ENCODE results near the gene FSTL1.

Gene FSTL1

DNA sequence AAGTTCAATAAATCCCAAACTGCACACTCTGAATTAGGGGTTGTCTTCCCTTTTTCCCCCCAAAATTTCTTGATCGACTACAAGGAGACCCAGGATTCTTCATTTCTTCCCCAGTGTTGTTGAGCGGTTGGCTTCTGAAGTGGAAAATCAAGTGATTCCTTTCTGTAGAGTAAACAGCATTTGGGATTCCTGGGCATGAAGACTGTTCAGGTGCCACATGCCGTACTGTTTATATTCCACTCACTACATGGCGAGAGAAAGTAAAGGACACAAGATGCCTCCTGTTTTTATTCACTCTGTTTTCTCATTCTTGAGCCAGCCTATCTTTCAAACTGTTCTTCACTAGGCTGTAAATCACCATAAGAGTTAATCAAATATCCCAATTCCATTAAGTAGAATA is 12.6 kb downstream of the FSTL1 start:
- no peak for DNase-seq

DNA sequence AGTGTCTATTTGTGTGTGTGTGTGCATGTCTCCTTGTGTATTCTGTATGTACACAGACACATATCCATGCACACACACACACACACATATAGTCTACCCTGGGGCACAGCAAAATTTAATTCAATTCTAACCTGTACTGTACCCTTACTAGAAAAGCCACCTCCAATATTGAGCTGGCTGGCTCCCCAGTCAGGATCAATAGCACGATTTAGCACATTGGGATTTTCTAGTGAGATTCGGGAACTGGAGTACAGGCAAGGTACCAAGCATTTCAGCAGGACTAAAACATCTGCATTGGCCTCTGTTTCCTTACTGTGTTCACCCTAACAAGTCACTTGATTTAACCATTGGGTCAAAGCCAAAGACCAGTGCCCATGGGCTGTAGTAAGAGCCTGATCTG is 13.2 kb downstream of the FSTL1 start:
- no peak for DNase-seq

DNA sequence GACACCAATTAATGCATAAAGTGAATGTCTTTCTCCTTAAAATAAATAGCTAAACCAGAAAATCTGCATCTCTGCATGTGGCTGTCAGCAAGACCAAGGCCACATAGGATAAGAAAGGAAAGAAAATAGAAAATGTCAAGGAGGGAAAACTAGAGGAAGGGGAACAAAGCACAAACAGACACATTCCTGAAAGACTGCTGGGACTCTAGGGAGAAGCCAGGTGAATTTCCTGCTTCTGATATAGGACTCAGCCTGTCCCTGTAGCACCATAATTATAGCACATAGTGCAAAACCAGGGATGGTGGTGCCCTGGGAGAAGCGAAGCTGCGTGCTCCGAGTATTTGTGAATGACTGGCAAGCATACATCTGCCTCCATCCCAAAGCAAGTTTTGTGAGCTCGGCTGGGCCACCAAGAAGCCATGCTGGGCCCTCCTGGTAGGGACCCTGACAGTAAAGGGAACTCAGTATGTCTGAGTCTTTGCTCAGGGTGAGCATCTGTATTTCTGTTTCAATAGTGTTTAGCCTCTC is 14.2 kb downstream of the FSTL1 start:
- no peak for DNase-seq

DNA sequence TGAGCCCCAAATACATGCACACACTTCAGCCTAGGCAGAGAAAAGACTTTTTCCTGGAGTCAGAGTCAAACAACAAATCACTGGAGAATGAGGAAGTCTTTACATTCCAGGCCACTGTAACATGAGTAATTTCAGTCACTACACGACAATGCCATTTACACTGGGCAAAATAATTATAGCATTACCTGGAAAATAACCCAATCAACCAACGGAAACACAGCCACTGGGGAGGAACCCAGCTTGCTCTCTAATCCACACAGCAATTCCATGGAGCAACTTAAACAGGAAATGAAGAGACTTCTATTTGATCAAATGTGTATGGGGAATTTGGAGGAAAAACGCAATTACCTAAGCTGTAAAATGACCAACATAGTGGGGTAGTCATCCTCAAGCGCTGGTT is 15.2 kb downstream of the FSTL1 start:
- no peak for DNase-seq

DNA sequence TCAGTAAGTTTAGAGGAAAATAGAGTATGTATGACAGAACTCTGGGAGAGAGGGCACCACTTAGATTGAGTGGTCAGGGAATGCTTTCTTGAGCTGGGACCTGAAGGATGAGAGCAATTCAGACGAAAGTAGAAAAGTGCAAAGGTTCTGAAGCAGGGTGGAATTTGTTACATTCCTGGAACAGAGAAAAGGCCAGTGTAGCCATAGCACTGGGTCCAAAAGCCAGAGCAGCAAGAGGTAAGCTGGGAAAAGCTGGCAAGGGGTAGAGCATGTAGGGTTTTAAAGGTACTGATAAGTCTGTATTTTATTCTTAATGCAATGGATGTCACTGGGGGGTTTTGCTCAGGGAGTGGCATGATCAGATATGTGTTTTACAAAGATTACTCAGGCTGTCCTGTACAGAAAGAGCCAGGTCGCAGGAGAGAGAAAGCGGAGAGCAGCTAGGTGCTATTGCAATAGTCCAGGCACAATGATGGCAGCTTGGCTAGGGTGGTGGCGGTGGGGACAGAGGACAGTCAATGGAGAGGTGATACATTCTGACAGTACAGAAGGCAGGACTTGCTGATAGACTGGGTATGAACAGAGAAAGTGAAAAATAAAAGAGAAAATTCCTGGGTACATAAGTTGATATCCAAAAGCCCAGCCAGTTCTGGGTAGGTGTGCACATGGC is 17.0 kb downstream of the FSTL1 start:
- DNase-seq: no peak

DNA sequence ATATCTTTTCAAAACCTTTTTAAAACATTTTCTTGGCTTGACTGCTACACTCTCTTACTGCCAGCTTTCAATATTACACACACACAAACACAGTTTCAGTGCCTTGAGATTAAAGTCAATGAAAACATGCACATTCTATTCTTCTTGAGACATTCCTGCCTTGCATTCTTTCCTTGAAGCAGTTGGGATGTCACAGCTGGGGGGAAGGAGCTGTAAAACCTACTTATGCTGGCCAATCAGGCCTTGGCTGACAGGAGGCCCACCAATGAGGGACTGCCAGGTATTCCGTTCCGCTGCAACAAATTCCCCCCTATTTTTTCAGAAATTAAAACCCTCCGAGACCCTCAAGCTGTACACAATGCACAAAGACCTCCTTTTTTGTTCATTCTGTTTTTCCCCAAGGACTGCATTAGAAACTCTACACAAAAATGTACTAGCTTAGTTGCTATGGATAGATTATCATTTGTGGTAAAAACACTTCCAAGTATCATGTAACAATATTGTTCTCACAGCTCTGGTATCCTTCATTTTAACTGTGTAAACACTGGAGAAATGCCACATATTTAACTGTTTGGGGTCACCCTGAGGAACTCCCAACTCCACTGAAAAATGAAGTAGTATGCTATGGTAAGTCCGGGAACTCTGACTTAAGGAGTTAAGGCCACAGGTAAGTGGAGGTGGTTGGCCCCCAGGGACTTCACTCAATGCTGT is 18.5 kb downstream of the FSTL1 start:
- DNase-seq: no peak

DNA sequence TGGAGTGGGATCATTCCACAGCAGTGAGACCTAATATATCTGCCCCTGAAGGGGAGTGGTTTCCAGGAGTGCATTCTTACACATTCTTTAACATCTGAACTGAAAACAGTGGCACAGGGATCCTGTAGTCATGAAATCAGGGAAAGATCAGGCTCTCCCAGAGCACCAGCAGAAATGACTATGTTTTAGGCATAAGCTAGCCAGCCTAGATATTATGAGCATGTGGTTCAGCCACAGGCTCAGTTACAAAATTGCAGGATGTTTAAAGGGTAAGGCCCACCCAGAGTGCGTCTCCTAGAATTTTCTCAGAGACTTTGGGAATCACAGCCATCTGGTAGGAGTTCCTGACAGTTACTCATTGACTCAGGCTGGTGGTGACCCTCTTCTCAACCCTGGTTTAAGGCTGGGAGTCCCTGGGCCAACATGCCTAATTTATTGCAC is 20.9 kb downstream of the FSTL1 start:
- no peak for DNase-seq

DNA sequence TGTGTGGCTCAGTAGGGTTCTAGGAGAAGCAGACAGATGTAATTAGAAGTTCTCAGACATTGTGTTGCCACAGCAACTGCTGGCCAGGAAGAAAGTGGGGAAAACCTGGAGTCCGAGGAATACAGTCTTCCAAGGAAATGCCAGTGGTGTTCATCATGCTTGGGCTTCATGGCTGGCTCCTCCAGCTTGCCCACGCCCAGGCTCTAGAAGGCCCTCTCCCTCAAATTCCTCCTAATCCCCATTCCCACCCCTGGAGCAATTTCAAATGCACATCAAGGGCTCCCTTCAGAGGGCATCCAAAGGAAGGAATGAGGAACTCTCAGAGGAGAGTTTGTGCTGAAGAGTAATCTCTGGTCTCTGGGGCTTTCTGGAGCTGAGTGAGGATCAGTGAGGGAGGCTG is 21.9 kb downstream of the FSTL1 start:
- no peak for DNase-seq

DNA sequence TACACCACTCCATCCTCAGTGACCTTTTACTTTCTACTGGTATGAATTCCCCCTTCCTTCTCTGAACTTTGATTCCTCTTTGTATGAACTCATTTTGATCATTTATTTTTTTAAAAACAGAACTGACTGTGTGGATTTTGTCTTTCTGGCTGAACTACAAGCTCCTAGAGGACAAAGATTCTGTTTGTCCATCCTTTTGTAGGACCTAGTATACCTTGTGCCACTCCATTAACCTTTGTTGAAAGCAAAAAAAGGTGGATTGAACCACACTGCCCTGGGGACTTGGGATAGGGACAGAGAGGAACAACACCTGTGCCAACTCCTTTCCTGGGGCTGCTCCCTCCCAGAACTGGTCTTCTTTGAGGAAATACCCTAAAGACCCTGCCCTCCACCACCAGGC is 23.6 kb downstream of the FSTL1 start:
- DNase-seq: no peak

DNA sequence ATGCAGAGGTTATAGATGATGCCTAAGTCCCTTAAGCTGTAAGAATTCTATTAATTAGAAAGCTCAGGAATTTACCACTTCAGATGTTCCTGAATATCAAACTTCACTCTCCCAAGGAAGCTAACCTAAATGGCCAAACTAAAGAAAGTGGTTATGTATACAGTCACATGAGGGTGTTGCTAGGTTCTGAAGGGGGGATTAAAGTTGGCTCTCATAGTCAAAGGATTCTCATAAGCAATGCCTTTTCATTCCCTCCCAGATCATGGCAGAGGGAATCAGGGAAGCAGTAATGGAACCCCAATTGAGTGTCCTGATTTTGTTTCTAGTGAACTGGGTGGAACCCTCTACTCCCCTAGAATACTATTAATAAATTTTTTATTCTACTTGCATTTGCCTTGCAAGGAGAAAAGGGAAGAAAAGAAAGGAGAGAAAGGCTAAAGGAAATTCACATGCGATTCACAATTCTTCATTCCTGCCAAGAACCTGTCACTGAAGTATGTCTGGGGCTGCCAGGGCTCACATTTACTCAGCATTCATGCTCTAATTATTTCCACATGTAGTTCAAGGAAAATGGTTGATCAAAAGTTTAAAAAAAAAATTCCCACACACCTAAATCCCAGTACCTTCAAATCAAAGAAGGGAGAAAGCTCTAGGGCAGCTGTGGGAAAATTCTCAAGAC is 25.1 kb downstream of the FSTL1 start:
- no peak for DNase-seq

DNA sequence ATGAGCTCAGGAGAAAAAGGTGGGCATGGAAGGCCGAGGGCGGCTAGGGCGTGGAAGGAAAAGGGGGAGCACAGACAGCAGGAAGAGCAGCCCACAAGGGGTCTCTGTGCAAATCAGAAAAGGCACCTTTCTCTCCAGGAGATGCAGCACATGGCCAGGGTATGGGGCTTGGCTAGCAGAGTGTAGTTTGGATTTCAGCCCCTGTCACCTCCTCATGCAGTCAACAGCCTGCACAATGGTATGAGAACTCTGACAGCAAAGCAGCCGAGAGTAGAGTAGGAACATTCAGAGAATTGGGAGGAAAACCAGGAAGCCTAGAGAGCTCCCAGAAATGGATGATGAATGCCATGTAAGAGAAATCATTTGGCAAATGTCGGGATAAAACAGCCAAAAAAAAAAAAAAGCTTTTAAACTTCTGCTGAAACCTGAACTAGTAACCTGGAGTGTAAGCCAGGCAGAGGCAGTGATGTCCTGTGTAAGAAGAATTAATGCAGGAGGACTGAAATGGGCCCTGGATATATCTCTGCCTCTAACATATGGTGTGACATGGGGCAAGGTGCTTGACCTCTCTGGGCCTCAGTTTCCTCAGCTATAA is 25.7 kb downstream of the FSTL1 start:
- no peak for DNase-seq

DNA sequence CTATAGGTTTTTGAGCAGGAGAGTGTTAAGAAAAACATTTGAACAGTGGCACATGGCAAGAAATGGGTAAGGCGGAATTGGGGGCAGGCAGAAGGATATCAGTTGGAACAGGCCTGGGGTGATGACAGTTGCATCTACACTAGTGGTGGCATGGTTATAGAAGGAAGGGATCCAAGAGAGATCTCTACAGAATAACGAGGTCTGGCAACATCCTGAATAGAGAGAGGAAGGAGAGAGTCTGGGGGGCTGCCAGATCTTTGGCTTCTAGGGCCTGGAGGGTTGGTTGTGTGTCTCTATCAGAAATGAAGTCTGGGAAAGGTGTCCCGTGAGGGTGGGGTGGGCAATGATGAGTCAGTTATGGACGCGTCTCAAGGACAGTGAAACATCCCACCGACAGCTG is 26.3 kb downstream of the FSTL1 start:
- DNase-seq: no peak

DNA sequence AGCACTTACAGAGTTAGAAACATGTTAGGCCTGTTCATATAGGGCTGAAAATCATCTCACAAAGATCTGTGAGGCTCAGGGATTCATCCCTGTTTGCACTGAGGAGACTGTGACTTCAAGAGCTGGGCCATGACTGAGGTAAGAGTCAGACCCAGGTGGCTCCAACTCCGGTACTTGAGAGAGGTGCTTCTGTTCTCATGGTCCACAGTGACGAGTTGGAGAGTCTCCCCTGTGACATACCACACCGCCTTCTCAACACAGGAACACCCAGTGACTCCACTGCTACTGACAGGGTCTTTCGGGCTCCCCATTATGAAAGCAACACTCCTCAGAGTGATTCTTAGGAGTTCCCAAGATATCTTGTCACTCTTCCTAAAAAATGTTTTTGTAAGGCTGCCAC is 27.4 kb downstream of the FSTL1 start:
- DNase-seq: no peak

DNA sequence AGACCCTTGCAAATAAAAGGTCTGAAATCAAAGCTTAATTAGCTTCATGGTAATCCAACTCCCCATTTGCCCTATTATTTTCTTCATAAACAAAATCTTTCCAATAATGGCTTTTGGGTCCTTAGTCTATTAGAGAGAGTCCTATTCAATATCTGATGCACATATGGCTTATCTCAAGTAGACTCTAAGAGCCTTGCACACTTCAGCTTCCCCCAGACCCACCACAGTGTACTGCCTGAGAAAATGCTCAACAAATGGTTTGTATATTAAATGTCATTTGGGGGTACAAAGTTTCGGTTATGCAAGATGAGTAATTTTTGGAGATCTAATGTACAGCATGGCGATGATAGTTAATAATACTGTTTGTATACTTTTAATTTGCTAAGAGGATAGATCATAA is 28.9 kb downstream of the FSTL1 start:
- DNase-seq: no peak

DNA sequence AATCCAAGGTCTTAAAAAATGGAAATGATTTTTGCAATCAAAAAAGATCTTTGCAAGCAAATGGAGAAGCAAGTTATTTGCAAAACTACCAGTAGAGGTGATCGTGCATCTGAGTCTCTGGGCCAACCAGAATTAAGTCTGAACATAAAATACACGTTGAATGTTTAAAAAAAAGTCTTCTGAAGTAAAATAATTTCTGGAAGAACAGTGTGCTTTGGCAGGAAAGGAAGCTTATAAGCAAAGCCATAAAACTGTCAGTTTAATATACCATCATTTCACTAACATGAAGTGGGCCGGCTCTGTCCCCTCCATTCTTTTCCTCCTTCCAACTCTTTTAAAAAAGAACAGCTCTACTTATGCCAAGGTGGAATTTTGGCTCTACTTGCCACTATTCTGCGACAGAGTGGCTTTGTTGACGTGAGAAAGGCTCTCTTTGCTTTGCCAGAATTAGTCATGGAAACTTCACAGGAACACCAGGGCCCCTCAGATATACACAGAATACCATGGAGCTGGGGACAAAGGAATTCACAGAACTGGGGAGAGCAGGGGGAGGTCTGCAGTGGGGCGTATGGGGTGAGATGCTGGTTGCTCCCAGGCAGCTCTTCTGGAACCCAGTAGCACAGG is 29.8 kb downstream of the FSTL1 start:
- DNase-seq: no peak

DNA sequence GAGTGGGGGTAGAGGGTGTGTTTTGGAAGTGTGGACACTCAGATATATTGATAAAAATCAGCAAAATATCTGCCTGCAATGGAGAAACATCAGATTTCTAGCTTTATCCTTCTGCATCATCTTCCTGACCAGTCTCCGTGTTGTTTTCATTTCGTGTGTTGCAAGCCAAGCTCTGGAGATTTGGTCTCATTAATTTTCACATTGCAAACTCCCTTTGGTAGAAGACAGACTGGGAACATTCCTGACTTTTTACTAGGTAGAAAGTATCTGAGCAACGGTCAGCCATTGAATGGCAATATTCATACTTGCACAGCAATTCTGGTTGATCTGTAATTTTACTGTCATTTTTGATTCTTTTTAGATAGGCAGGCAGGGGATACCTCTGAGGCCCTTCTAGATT is 30.4 kb downstream of the FSTL1 start:
- DNase-seq: no peak

DNA sequence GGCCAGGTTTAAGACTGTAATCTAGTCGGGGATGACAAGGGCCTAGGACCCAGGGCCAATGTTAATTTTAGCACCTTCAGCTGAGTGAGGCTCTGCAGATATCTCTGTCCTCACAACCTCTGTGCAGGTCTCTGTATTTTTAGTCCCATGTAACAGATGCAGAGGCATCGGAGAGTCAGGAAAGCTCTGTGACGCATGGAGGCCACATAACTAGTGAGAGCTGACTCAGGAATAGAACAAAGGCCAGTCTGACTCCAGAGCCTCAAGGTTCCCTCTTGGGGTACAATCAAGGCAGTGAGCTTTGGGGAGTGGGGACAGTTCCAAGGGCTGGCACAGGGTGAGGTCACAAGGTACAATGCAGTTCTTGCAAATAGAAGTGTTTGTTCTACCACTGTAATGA is 31.0 kb downstream of the FSTL1 start:
- DNase-seq: no peak

DNA sequence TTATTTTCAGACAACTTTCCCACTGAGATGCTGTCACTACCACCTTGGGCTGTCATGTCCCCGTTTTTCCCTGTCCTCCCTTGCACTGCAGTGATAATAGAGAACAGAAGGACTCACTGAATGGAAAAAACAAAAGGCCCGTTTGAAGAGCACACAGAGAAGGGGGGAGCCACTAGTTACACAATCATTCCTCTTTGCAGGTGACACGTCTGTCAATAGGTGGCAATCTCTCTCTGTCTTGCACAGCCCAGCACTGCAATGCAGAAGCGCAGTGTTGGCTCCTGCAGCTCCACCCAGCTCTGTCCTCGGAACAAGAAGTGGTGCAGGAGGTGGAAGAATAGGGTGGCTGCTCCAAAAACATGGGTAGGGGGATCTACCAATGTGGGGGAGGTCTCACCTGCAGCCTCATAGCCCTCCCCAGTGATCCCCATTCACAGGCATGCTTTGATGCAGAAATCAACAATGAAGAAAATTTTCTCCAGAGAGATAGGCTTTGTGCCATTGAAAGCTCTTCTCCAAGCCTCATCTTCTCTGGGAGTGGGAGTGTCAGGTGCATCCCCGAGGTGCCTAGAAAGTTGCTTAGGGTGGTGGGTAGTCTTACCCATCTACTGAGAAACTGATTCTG is 31.8 kb downstream of the FSTL1 start:
- DNase-seq: no peak

DNA sequence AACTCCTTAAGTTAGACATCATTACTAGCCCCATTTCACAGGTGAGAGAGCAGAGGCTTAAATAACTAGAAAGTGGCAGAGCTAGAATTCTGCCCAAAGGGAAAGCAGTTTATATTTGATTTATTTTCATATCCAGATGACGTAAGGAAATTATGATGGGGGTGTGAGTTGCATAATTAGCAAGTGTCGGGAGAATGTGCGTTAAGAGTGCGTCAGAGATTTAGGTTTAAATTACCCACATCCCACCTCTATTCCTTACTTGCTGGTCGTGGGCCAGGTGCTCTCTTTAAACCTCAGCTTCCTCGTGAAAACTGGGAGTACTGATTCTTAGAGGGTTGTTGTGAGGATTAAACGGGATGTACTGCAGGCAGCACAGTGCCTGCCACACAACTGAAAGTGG is 32.3 kb downstream of the FSTL1 start:
- no peak for DNase-seq

DNA sequence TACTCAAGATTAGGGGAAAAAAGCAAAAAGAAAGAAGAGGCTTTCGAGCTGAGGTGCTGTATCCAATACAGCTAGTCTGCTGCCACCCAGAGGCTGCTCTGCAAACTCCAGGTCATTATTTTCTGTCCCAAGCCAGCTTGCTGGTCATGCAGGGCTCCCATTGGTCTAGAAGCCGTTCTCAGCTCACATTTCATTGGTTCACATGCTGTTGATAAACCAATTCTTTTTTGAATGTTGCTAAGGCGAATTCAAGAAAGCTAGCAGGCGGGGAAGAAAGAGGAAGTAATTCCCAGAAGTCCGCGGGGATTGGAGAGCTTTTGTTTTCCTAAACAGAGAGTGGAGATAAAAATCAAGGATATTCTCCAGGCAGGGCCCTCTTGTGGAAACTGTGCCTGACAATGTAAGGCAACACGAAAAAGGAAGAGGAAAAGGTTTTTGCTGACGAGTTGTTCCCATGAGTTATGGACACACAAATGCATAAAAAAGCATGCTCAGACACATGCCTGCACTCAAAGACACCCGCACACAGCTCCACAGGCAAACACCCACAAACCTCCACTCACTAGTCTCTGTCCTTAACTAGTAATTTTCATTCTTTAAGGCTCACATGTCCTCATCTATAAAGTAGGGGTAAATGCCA is 33.4 kb downstream of the FSTL1 start:
- peak; percentile 70 for DNase-seq

DNA sequence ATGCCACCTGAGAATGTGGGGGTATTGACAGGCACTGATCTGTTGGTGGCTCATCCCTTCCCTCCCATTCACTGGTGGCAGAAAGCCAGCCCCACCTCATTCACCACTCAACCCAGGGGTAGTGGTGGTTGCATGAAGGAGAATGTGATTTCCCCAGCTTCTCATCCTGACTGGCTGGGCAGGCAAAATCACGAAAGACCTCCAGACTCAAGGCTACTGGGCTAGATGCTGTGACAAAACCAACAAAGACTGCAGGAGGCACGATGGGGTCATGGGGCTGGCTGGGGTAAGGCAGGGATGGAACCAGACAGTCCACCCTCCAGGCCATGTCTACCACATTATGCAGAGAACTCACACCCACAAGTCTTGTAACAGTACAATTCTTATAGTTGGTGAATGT is 33.9 kb downstream of the FSTL1 start:
- no peak for DNase-seq

DNA sequence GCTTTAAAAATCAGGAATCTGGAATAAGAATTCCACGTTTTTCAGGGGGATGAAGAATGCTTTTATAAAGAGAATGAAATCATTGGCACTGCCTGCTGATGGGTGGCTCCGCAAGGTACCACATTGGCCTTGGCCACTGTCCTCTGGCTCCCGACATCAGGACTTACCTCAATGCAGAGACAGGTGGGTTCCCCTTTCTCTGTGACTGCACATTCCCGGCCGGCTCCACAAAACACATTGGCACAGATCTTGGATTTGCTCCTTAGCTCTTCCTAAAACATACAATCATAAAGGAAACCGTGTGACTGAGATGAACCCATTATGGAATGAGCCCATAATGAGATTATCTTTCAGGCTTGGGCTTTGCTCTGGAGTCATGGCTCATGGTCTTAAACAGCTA is 35.0 kb downstream of the FSTL1 start:
- no peak for DNase-seq

Data from effector CD4-positive, alpha-beta T cell (primary cell).